Transverse colon (tissue), 3 donors: Measurements from ENCODE around the gene ACTR1B.
"Not testable (repeated sequence)": the region's sequence is repeated elsewhere in the genome, so short reads cannot be mapped to it uniquely, and the experiment has no call there.

Experiments used
- POLR2A ChIP-seq: fragments of 450-650 bp; IDR thresholded peaks from one replicate; pipeline ENCODE4 v1.6.1; 2016; ENCODE audit warnings: antibody characterized with exemption, mild to moderate bottlenecking, moderate library complexity
- TF ChIP-seq, protein P1 (sequence below), 5 experiments: fragments of 200-600 bp in 3 of 5; fragments of 450-650 bp in 2 of 5; sonication (generic) in 3 of 5; IDR thresholded peaks; 1 replicate in 2 of 5; 2 replicates in 3 of 5; pipeline ENCODE4 v1.5.1; 2016 to 2017; ENCODE audit warnings: antibody characterized with exemption in 5 of 5, inconsistent platforms in 3 of 5, mild to moderate bottlenecking in 2 of 5, moderate library complexity in 1 of 5

DNA sequence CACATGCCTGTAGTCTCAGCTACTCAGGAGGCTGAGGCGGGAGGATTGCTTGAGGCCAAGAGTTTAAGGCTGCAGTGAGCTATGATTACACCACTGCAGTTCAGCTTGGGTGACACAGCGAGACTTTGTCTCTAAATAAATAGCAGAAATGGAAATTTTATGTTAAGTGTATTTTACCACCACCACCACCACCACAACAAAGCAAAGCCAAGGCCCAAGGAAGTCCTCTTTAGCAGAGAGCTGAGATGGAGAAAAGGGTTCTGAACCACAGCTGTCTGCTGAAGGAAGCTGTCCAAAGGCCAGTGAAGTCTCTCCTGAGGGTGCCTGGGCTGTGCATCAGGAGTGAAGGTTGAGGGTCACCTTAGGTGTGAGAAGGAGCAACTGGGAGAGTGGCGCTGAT is 23.4 kb upstream of the ACTR1B start:
- TF ChIP-seq, protein P1, sequence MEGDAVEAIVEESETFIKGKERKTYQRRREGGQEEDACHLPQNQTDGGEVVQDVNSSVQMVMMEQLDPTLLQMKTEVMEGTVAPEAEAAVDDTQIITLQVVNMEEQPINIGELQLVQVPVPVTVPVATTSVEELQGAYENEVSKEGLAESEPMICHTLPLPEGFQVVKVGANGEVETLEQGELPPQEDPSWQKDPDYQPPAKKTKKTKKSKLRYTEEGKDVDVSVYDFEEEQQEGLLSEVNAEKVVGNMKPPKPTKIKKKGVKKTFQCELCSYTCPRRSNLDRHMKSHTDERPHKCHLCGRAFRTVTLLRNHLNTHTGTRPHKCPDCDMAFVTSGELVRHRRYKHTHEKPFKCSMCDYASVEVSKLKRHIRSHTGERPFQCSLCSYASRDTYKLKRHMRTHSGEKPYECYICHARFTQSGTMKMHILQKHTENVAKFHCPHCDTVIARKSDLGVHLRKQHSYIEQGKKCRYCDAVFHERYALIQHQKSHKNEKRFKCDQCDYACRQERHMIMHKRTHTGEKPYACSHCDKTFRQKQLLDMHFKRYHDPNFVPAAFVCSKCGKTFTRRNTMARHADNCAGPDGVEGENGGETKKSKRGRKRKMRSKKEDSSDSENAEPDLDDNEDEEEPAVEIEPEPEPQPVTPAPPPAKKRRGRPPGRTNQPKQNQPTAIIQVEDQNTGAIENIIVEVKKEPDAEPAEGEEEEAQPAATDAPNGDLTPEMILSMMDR (IDR thresholded peaks at IDR 0.05), result not testable (repeated sequence)
- not testable (repeated sequence) for TF ChIP-seq POLR2A
